Measurements from ENCODE around the gene WNK2. TPM values are rescaled to one million over a fixed set of nuclear protein-coding genes. Genes with fewer than 3 reads are reported as not detected.

WNK2 gene
- total and polyA plus RNA-seq, 2 donors (not counting 3 experiments of a cell fraction or from before 2014, with no cell fraction given): not detected

- no peak for TF ChIP-seq CTCF (IDR thresholded peaks at IDR 0.05; ENCODE audit: extremely low read depth in 1 of 2, insufficient read depth in 1 of 2, low read depth in 1 of 2, low read length in 2 of 2)
- no peak for TF ChIP-seq POLR2A (IDR thresholded peaks at IDR 0.05; ENCODE audit: low read depth, low read length)
- TF ChIP-seq JUN (IDR thresholded peaks at IDR 0.05; ENCODE audit: borderline replicate concordance, insufficient read depth, insufficient read length, low read depth): no peak
- no peak for TF ChIP-seq MAX (IDR thresholded peaks at IDR 0.05; ENCODE audit: insufficient read depth, insufficient read length)
- no peak for TF ChIP-seq FOS (IDR thresholded peaks at IDR 0.05; ENCODE audit: borderline replicate concordance, insufficient read depth, low read length)
- TF ChIP-seq EZH2 (IDR thresholded peaks at IDR 0.05; ENCODE audit: borderline replicate concordance, low read depth, low read length, severe bottlenecking): no peak
- no peak for TF ChIP-seq MYC (IDR thresholded peaks at IDR 0.05; ENCODE audit: low read depth, low read length)
- no peak for TF ChIP-seq GATA2 (IDR thresholded peaks at IDR 0.05; ENCODE audit: insufficient read depth, insufficient read length, low read depth, low read length)
- TF ChIP-seq POLR2AphosphoS5 (IDR thresholded peaks at IDR 0.05; ENCODE audit: insufficient read depth, low read depth, low read length): no peak
- POLR2A ChIA-PET: no interaction called here
- no peak for DNase-seq (ENCODE audit: low read depth, low spot score)
- no TSS peak for BruUV-seq (replicated peaks)
- Histone ChIP-seq H3K27ac (ENCODE audit: insufficient read depth, low read depth, low read length) (no peak overlapping the region), H3K9ac (replicated peaks; ENCODE audit: extremely low read depth, insufficient read depth, low read length) (no peak overlapping the region), H2AFZ (ENCODE audit: low read depth, low read length) (no peak overlapping the region), H3K4me2 (ENCODE audit: insufficient read depth, low read length) (no peak overlapping the region), H3K36me3 (ENCODE audit: control insufficient read depth in 2 of 2, extremely low read depth in 1 of 2, insufficient read depth in 2 of 2, low read length in 2 of 2) (no peaks in the 10 kb centered on the region), H3K9me3 (replicated peaks; ENCODE audit: control insufficient read depth, insufficient read depth, low read length) (no peaks in the 10 kb centered on the region), H4K20me1 (replicated peaks; ENCODE audit: control insufficient read depth, extremely low read depth, insufficient read depth, low read length) (no peaks in the 10 kb centered on the region), H3K4me3 (replicated peaks in 1 of 3; ENCODE audit: insufficient read depth in 1 of 3, low read depth in 1 of 3, low read length in 3 of 3) (no peak overlapping the region), H3K27me3 (ENCODE audit: control insufficient read depth in 2 of 2, insufficient read depth in 2 of 2, low read length in 2 of 2) (no peaks in the 10 kb centered on the region), H3K4me1 (ENCODE audit: control insufficient read depth, extremely low read depth, insufficient read depth, low read length) (no peaks in the 10 kb centered on the region), H3K79me2 (ENCODE audit: control insufficient read depth, insufficient read depth, low read length) (no peaks in the 10 kb centered on the region), H3K9me1 (replicated peaks; ENCODE audit: control insufficient read depth, extremely low read depth, insufficient read depth, low read length) (no peaks in the 10 kb centered on the region)
- intact Hi-C loops (cut with micrococcal nuclease) (no loop called here), dilution Hi-C loops (cut with MboI; ENCODE audit: extremely low pct_ligation_motif_present, low sequenced_read_pairs) (no loop called here)
- no peak for FAIRE-seq
- CTCF ChIA-PET: interaction anchor here (0.8 to 1.6 kb wide), 2 partner anchors 11 to 295 kb away, joined by 3 to 6 read pairs (median 3); no protein-coding TSS in a partner anchor
Observed at GRCh38 chr9:93298498-93299417, 114.8 kb downstream of the WNK2 start.

All from endothelial cell of umbilical vein (primary cell).